Stomach smooth muscle (tissue), 2 donors: Measurements from ENCODE around the gene RSL24D1.

Experiments
- H3K27ac ChIP-seq: one replicate; pipeline ENCODE4 v1.7.0; 2013; ENCODE audit warnings: mild to moderate bottlenecking, low read length, inconsistent platforms
- H3K27me3 ChIP-seq, 2 donors: one replicate each; pipeline ENCODE4 v1.7.0; 2013; ENCODE audit warnings: low read length in 2 of 2; ENCODE audit not compliant: insufficient read depth in 2 of 2, control insufficient read depth in 1 of 2
- H3K36me3 ChIP-seq, 2 donors: one replicate each; pipeline ENCODE4 v1.7.0; 2013; ENCODE audit warnings: low read length in 2 of 2; ENCODE audit not compliant: control insufficient read depth in 2 of 2, insufficient read depth in 2 of 2
- H3K4me1 ChIP-seq: one replicate; pipeline ENCODE4 v1.7.0; 2013; ENCODE audit warnings: low read length; ENCODE audit not compliant: control insufficient read depth, insufficient read depth
- H3K4me3 ChIP-seq, 2 donors: one replicate each; pipeline ENCODE4 v1.7.0; 2013; ENCODE audit warnings: low read length in 2 of 2
- H3K9ac ChIP-seq, 2 donors: one replicate each; pipeline ENCODE4 v1.7.0; 2013; ENCODE audit warnings: low read length in 2 of 2, mild to moderate bottlenecking in 1 of 2
- H3K9me3 ChIP-seq, 2 donors: one replicate each; pipeline ENCODE4 v1.7.0; 2013; ENCODE audit warnings: low read length in 2 of 2; ENCODE audit not compliant: control insufficient read depth in 2 of 2
- donor health status: healthy.
- donor health status: Pancreatic carcinoma.

Gene RSL24D1

DNA sequence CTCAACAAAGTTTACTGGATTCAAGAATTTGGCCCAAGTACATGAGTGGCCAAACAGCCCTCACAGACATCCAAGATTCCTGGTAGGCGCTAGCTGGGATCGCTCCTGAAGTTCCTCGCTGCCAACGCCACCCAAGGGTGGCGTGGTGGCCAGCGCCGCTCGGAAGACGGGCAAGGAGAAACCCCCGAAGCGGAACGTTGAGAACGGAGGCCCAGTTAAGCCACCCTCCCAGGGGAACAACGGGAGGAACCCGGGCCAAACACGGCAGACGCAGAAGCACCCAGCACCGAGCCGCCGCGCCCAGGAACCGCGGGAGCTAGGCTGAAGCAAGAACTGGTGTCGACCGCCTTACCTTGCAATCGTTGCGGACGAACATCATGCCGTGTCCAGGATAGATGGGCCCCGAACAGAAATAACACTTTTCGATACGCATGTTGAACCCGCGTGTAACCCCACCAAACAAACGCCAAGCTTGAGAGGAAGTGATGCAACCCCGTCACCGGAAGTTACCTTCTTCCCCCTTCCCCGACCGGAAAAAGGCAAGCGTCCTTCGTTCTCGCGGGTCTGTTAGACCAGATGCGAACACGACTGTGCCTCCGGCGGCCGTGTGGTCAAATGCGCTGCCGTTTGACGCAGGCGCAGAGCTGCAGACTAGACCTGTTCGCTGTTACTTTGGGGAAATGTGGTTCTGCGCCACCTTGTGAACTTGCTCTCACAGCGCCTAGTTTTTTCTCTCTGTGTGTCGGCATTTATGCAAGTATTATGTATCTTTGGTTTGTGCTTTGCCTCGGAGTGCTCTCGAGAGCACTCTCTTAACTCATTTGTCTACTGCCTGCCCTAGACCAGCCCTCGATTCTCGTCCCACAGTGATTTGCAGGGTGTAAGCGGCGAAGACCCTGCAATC lies at the start of gene RSL24D1:
RSL24D1 (minus strand) TSS at position 484 of the 904 bp plus-strand sequence; CDS start at position 433, 51 bp downstream.
- H3K9me3 ChIP-seq, result no peaks in the 10 kb centered on the region
- H3K4me1 ChIP-seq, result peaks cover 14% of the 10 kb centered on the region
- H3K4me3 ChIP-seq, result peak within 1 kb of the TSS; percentile 95 to 97
- peak within 1 kb of the TSS; percentile 97 for H3K9ac ChIP-seq
- no peaks in the 10 kb centered on the region for H3K27me3 ChIP-seq
- peak within 1 kb of the TSS; percentile 91 for H3K27ac ChIP-seq
- peaks cover 3 to 4% of the 10 kb centered on the region in 2 donors for H3K36me3 ChIP-seq

- Histone ChIP-seq H3K36me3 (no peaks in the 10 kb centered on the region), H3K9ac (no peak overlapping the region), H3K9me3 (no peaks in the 10 kb centered on the region), H3K27ac (no peak overlapping the region), H3K27me3 (no peaks in the 10 kb centered on the region), H3K4me1 (no peaks in the 10 kb centered on the region), H3K4me3 (no peak overlapping the region)
Measured at GRCh38 chr15:55245059-55245458, 48.3 kb upstream of the RSL24D1 start.

GRCh38 chr15:55241891-55242290 lies 45.1 kb upstream of the RSL24D1 start:
- Histone ChIP-seq H3K36me3 (no peaks in the 10 kb centered on the region), H3K27me3 (no peaks in the 10 kb centered on the region), H3K4me1 (no peaks in the 10 kb centered on the region), H3K4me3 (no peak overlapping the region), H3K9me3 (no peaks in the 10 kb centered on the region), H3K9ac (no peak overlapping the region), H3K27ac (no peak overlapping the region)

- H3K9me3 ChIP-seq, result no peaks in the 10 kb centered on the region
- no peaks in the 10 kb centered on the region for H3K27me3 ChIP-seq
- no peak overlapping the region for H3K27ac ChIP-seq
- H3K4me1 ChIP-seq, result no peaks in the 10 kb centered on the region
- H3K9ac ChIP-seq, result no peak overlapping the region
- H3K4me3 ChIP-seq, result no peak overlapping the region
- H3K36me3 ChIP-seq, result no peaks in the 10 kb centered on the region
Measured at GRCh38 chr15:55241186-55241585, 44.4 kb upstream of the RSL24D1 start.

DNA sequence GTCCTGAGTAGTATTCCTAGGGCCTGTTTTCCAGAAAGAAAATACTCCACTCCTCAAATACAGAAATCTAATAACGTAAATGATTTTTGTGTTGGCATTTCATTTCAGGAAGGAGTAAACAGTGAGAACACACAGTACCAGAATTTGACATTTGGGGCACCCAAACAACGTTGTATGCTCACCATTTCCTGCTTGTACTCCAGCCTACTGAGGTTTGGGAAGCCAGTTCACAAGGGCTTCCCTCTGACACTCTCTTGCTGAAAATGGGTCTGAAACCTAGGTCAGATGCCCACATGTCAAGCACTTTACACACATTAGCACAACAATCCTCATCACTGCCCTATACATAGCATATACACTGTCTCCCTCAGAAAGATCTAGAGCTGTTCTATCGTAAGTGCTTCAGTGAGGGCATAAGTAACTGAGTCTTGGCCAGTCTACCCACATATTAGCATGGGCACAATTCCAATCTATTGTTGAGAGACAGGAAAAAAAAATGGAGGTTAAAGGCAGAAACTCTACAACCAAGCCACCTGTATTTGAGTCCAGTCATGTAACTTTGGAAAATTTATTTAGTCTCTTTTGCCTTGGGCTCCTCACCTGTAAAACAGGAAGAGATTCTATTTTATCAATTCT lies 43.5 kb upstream of the RSL24D1 start:
- H3K36me3 ChIP-seq, result no peaks in the 10 kb centered on the region
- H3K9me3 ChIP-seq, result no peaks in the 10 kb centered on the region
- H3K9ac ChIP-seq, result no peak overlapping the region
- no peaks in the 10 kb centered on the region for H3K27me3 ChIP-seq
- H3K4me3 ChIP-seq, result no peak overlapping the region
- no peaks in the 10 kb centered on the region for H3K4me1 ChIP-seq
- H3K27ac ChIP-seq, result no peak overlapping the region

DNA sequence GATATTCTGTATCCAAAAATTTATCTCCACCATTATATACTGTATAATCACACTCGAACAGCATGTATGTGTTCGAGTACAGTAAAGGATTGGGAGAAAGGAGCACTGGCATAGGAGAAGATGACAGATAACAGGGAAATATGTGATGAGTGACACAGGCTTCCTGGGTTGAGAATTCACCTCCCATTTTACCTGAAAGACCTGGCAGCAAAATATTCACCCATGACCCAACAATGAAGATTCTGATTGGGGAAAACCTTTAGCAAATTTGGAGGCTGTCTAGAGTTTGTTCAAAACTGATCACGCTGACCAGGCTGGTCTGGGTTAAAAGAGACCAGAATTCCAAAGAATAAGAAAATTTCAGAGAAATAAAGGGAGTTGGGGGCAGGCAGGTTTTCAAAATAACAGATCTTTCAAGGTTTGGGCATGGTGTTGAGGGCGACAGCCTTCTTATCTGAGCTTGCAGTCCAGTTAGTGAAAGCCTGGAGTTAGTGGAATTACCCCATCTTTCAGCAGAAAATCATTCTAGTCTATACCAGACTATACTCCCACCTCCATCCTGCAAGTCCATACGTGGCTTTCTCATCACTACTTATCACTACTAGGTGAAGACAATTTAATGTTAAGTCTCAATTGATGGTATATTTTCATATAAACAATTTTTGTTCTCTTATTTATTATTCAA lies 42.8 kb upstream of the RSL24D1 start:
- Histone ChIP-seq H3K4me3 (no peak overlapping the region), H3K9me3 (no peaks in the 10 kb centered on the region), H3K27ac (no peak overlapping the region), H3K36me3 (no peaks in the 10 kb centered on the region), H3K9ac (no peak overlapping the region), H3K27me3 (no peaks in the 10 kb centered on the region), H3K4me1 (no peaks in the 10 kb centered on the region)

GRCh38 chr15:55238877-55239276 lies 42.1 kb upstream of the RSL24D1 start:
- Histone ChIP-seq H3K4me1 (no peaks in the 10 kb centered on the region), H3K9me3 (no peaks in the 10 kb centered on the region), H3K9ac (no peak overlapping the region), H3K27ac (no peak overlapping the region), H3K27me3 (no peaks in the 10 kb centered on the region), H3K4me3 (no peak overlapping the region), H3K36me3 (no peaks in the 10 kb centered on the region)

DNA sequence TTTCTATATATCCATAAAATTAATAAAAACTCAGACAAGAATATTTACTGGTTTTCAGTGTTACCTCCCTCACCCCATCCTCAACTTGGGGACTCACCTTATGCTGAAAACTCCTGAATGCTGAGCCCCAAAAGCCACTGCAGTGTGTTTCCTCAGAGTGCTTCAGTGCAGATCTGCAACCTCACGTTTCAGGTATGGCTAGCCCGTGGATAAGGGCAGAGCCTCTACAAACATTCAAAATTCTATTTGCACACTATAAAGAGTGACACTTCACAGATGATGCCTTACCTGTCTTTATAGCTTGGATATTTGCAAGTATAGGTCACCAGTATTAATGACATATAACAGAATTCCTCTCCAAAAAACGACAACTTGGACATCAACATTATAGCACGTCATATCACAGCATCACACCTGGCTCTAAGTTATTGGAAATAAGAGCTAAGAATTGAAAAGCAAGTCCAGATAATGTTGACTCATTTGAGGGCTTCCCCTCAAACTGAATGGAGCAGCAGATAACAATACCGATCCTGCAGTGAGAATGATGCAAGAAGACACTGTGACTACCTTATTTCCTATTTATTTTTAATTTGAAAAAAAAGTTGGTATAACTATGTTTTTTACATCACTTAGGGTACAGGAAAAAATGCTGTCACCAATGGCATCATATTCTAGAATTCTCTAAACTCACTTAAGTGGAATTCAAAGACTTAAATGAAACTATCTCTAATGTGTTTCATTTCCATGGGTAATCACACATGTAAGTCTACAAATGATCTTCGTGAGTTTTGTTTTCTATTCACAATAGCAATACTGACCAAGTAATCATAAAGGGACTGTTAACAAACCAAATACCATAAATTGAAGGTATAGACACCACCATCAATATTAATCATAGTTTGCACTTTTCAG lies 40.7 kb upstream of the RSL24D1 start:
- H3K36me3 ChIP-seq, result no peaks in the 10 kb centered on the region
- no peak overlapping the region for H3K4me3 ChIP-seq
- H3K9ac ChIP-seq, result no peak overlapping the region
- H3K27ac ChIP-seq, result no peak overlapping the region
- H3K9me3 ChIP-seq, result no peaks in the 10 kb centered on the region
- H3K27me3 ChIP-seq, result no peaks in the 10 kb centered on the region
- no peaks in the 10 kb centered on the region for H3K4me1 ChIP-seq

GRCh38 chr15:55235546-55236036 lies 38.9 kb upstream of the RSL24D1 start:
- no peak overlapping the region for H3K9ac ChIP-seq

DNA sequence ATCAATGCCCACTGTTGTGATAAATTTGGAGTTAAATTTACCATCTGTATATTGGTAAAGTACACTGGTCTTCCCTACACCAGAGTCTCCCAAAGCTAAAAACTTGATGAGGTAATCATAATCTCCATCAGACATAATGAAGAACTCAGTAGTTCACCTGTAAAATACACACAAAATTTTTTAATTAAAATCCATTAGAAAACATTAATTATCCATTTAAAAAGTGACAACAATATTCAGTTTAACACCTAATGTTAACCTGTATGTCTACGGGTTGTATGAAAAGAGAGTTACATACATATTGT lies 38.0 kb upstream of the RSL24D1 start:
- no peak overlapping the region for H3K27ac ChIP-seq
- H3K4me1 ChIP-seq, result no peaks in the 10 kb centered on the region
- no peak overlapping the region for H3K4me3 ChIP-seq
- H3K9ac ChIP-seq, result no peak overlapping the region
- no peaks in the 10 kb centered on the region for H3K27me3 ChIP-seq
- peaks cover 0 to 3% of the 10 kb centered on the region in 2 donors for H3K36me3 ChIP-seq
- no peaks in the 10 kb centered on the region for H3K9me3 ChIP-seq

More at GRCh38 chr15:55235546-55236036, 38.9 kb upstream of the RSL24D1 start:
- H3K36me3 ChIP-seq, result no peaks in the 10 kb centered on the region
- H3K27ac ChIP-seq, result no peak overlapping the region
- no peaks in the 10 kb centered on the region for H3K27me3 ChIP-seq
- no peaks in the 10 kb centered on the region for H3K9me3 ChIP-seq
- H3K4me3 ChIP-seq, result no peak overlapping the region
- no peaks in the 10 kb centered on the region for H3K4me1 ChIP-seq
